GM23248 (cell line): ENCODE results near the gene WEE1.

Source experiments
- EZH2 ChIP-seq: fragments of 200-600 bp; sonication (generic); IDR thresholded peaks from 2 replicates; pipeline ENCODE4 v1.6.1; 2018; ENCODE audit warnings: antibody characterized with exemption, mild to moderate bottlenecking; ENCODE audit not compliant: insufficient read depth, poor library complexity, severe bottlenecking
- EZH2phosphoT487 ChIP-seq: fragments of 200-600 bp; sonication (generic); IDR thresholded peaks from 2 replicates; pipeline ENCODE4 v1.6.1; 2018; ENCODE audit warnings: antibody characterized with exemption, moderate library complexity, mild to moderate bottlenecking, low read depth; ENCODE audit not compliant: insufficient read depth

- no peak for TF ChIP-seq EZH2
- TF ChIP-seq EZH2phosphoT487: no peak
Observed at GRCh38 chr11:9538548-9538947, 34.9 kb upstream of the WEE1 start.
